ENCODE data around the gene ZFAND5. TPM values are rescaled to one million over a fixed set of nuclear protein-coding genes. Genes with fewer than 3 reads are reported as not detected.

The ZFAND5 gene
- total RNA-seq, 4 donors from 2014 or later = 316 to 2,069 (median 561) TPM

GRCh38 chr9:72322259-72322658 lies 42.7 kb downstream of the ZFAND5 start:
- ATAC-seq (peak in 1 of 2 donors; percentile 51), DNase-seq (no peak)
- Histone ChIP-seq H3K9me3 (no peaks in the 10 kb centered on the region), H3K36me3 (no peaks in the 10 kb centered on the region), H3K4me1 (peaks cover 10 to 11% of the 10 kb centered on the region in 2 donors), H3K4me3 (no peak overlapping the region), H3K27me3 (no peaks in the 10 kb centered on the region), H3K27ac (no peak overlapping the region)
- TF ChIP-seq CTCF (IDR thresholded peaks at IDR 0.05 in 4 of 5, conservative IDR thresholded peaks at IDR 0.05 in 1 of 5) (no peak), POLR2A (IDR thresholded peaks at IDR 0.05) (no peak)
- in situ Hi-C loops (cut with MboI; ENCODE audit: low sequenced_read_pairs in 4 of 4) (no loop called here), intact Hi-C loops (cut with DNase I; ENCODE audit: low total_unique reads) (no loop called here)

DNA sequence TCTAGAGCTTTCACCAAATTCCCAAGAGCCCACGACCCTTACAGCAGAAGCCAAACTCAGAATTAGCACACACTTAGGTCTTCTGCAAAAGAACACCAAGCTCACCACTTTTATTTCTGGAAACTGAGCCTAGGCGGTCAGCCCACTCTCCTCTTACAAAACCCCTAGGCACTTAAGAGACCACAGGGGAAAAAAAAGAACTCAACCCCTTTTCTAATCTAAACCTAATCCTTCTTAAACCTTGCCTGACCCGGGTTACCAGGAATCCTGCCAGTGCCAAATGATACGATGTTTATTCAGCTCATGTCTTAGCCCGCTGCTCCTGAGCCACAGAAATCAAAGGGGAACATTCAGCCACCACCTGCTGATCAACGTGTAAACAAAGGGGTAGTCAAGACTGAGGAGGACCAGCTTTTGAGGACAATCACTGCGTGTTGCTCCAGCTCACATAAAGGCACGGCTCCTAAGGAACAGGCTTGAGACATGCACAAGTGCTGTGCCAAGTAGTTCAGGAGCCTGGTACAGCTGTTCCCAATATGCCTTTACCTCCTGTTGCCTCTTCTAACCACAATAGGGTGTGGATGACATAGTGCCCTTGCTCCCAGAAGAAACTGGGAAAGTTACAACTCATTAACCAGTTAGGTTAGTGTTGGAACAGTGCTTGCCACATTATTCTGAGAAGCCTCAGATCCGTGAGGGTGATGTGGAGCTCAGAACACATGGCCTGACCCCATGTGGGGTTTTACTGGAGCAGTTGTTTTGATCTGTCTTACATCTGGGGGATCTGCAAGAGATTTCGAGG lies 49.3 kb downstream of the ZFAND5 start:
- peak; percentile 84 to 92 for ATAC-seq
- intact Hi-C loops (cut with DNase I; ENCODE audit: low total_unique reads) (loop anchor here (2.0 to 5.0 kb wide), 4 partner anchors 35 to 263 kb away; no protein-coding TSS in a partner anchor), in situ Hi-C loops (cut with MboI; ENCODE audit: low sequenced_read_pairs in 4 of 4) (no loop called here)
- Histone ChIP-seq H3K27me3 (no peaks in the 10 kb centered on the region), H3K9me3 (no peaks in the 10 kb centered on the region), H3K36me3 (no peaks in the 10 kb centered on the region), H3K4me3 (peak overlapping the region; percentile 24 to 55 (median 31)), H3K4me1 (peaks cover 25 to 35% of the 10 kb centered on the region in 2 donors), H3K27ac (peak overlapping the region; percentile 88 to 89 (median 88))
- peak in 1 of 2 donors; percentile 34 for TF ChIP-seq POLR2A (IDR thresholded peaks at IDR 0.05)
- TF ChIP-seq CTCF (IDR thresholded peaks at IDR 0.05 in 4 of 5, conservative IDR thresholded peaks at IDR 0.05 in 1 of 5) = no peak
- DNase-seq = peak; percentile 88 to 90

DNA sequence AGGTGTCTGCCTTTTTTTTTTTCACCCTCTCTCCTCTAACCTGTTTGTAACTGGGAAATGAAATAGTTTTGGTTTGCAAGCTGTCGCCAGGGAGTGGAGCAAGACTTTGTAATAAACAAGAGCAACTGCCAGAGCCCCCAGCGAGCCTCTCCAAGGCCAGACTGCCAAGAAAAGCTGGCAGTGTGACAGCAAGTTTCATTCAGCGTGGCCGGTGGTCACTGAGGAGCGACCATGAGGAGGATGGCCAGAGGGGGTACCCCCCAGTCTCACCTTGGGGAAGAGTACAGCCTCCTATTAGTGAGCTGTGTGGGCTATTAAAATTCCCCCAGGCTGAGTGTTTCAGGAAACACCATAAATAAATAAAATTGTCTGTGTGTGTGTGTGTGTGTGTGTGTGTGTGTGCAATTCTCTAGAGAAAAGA lies 49.9 kb downstream of the ZFAND5 start:
- ATAC-seq = peak; percentile 60 to 68
- Histone ChIP-seq H3K4me3 (peak overlapping the region; percentile 24 to 55 (median 31)), H3K27me3 (no peaks in the 10 kb centered on the region), H3K36me3 (no peaks in the 10 kb centered on the region), H3K4me1 (peaks cover 25 to 35% of the 10 kb centered on the region in 2 donors), H3K27ac (peak overlapping the region; percentile 88 to 89 (median 88)), H3K9me3 (no peaks in the 10 kb centered on the region)
- peak; percentile 64 to 76 for DNase-seq
- in situ Hi-C loops (cut with MboI; ENCODE audit: low sequenced_read_pairs in 4 of 4) = no loop called here
- intact Hi-C loops (cut with DNase I; ENCODE audit: low total_unique reads) = loop anchor here (2.0 to 5.0 kb wide), 4 partner anchors 36 to 264 kb away; no protein-coding TSS in a partner anchor
- no peak for TF ChIP-seq CTCF (IDR thresholded peaks at IDR 0.05 in 4 of 5, conservative IDR thresholded peaks at IDR 0.05 in 1 of 5)
- TF ChIP-seq POLR2A (IDR thresholded peaks at IDR 0.05) = no peak

DNA sequence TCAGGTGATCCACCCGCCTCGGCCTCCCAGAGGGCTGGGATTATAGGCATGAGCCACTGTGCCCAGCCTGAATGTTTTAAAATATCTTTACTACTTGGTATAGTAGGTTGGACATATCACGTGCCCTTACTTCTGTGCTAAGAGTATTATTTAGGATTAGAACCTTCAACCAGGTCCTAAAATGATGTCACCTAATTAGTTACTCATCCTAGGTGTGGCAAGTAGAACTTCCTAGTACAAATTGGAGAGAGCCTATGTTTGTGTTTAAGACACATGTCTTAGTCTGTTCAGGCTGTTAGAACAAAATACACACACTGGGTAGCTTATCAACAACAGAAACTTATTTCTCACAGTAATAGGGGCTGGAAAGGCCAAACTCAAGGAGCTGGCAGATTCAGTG lies 51.5 kb downstream of the ZFAND5 start:
- H3K27ac ChIP-seq = peak overlapping the region; percentile 88 to 89 (median 88)
- no peaks in the 10 kb centered on the region for H3K9me3 ChIP-seq
- TF ChIP-seq POLR2A (IDR thresholded peaks at IDR 0.05) (no peak), CTCF (IDR thresholded peaks at IDR 0.05 in 4 of 5, conservative IDR thresholded peaks at IDR 0.05 in 1 of 5) (no peak)
- H3K4me1 ChIP-seq = peaks cover 25 to 49% of the 10 kb centered on the region in 2 donors
- no peak for ATAC-seq
- in situ Hi-C loops (cut with MboI; ENCODE audit: low sequenced_read_pairs in 4 of 4) (no loop called here), intact Hi-C loops (cut with DNase I; ENCODE audit: low total_unique reads) (no loop called here)
- DNase-seq = no peak
- no peaks in the 10 kb centered on the region for H3K36me3 ChIP-seq
- no peak overlapping the region for H3K4me3 ChIP-seq
- H3K27me3 ChIP-seq = no peaks in the 10 kb centered on the region

All from gastrocnemius medialis (tissue), 4 donors.